Mesendoderm (in vitro differentiated cells): Measurements from ENCODE around the gene RBBP5.

ENCODE experiments used
- DNase-seq: peaks from one replicate; pipeline ENCODE4 v3.0.0; 2013
- H2AK5ac ChIP-seq: 2 replicates; pipeline ENCODE4 v1.6.1; 2013; ENCODE audit warnings: low read length, inconsistent platforms
- H2BK120ac ChIP-seq: 2 replicates; pipeline ENCODE4 v1.6.1; 2013; ENCODE audit warnings: low read depth, mild to moderate bottlenecking, low read length, moderate library complexity, mixed read lengths
- H2BK15ac ChIP-seq: replicated peaks from 2 replicates; pipeline ENCODE4 v1.6.1; 2013; ENCODE audit warnings: low read depth, mild to moderate bottlenecking, moderate library complexity
- H2BK5ac ChIP-seq: 2 replicates; pipeline ENCODE4 v1.6.1; 2013; ENCODE audit warnings: low read length, inconsistent platforms
- H3K18ac ChIP-seq: 2 replicates; pipeline ENCODE4 v1.6.1; 2013; ENCODE audit warnings: mild to moderate bottlenecking, low read length, mixed read lengths
- H3K23ac ChIP-seq: one replicate; pipeline ENCODE4 v1.6.1; 2013; ENCODE audit warnings: low read length
- H3K27ac ChIP-seq: 2 replicates; pipeline ENCODE4 v1.5.1; 2013; ENCODE audit warnings: low read depth, mild to moderate bottlenecking, inconsistent platforms, low read length, moderate library complexity
- H3K27me3 ChIP-seq: 2 replicates; pipeline ENCODE4 v1.6.1; 2013; ENCODE audit warnings: low read length, control low read depth, mild to moderate bottlenecking, inconsistent platforms; ENCODE audit not compliant: insufficient read depth, poor library complexity
- H3K36me3 ChIP-seq: 2 replicates; pipeline ENCODE4 v1.6.1; 2013; ENCODE audit warnings: low read length, inconsistent platforms; ENCODE audit not compliant: control insufficient read depth, insufficient read depth
- H3K4ac ChIP-seq: one replicate; pipeline ENCODE4 v1.6.1; 2013; ENCODE audit warnings: low read depth, mild to moderate bottlenecking, low read length, moderate library complexity
- H3K4me1 ChIP-seq: 2 replicates; pipeline ENCODE4 v1.6.1; 2013; ENCODE audit warnings: low read depth, low read length, inconsistent platforms; ENCODE audit not compliant: control insufficient read depth
- H3K4me2 ChIP-seq: 2 replicates; pipeline ENCODE4 v1.6.1; 2013; ENCODE audit warnings: low read length
- H3K4me3 ChIP-seq: 2 replicates; pipeline ENCODE4 v1.5.1; 2013; ENCODE audit warnings: mild to moderate bottlenecking, low read length
- H3K56ac ChIP-seq: one replicate; pipeline ENCODE4 v1.6.1; 2013; ENCODE audit warnings: low read length
- H3K79me1 ChIP-seq: 2 replicates; pipeline ENCODE4 v1.6.1; 2013; ENCODE audit warnings: low read length, inconsistent platforms
- H3K79me2 ChIP-seq: 2 replicates; pipeline ENCODE4 v1.6.1; 2013; ENCODE audit warnings: mild to moderate bottlenecking, low read length; ENCODE audit not compliant: control insufficient read depth, insufficient read depth
- H3K9ac ChIP-seq: 2 replicates; pipeline ENCODE4 v1.6.1; 2013; ENCODE audit warnings: low read length, inconsistent platforms
- H4K5ac ChIP-seq: one replicate; pipeline ENCODE4 v1.6.1; 2013; ENCODE audit warnings: low read length
- H4K8ac ChIP-seq: one replicate; pipeline ENCODE4 v1.6.1; 2013; ENCODE audit warnings: low read depth, mild to moderate bottlenecking, control low read depth, low read length, moderate library complexity
- WGBS: extraction: QIAGEN DNeasy Blood & Tissue Kit; methylation state at CpG from one replicate; pipeline ENCODE4 v1.1.7; 2013; ENCODE audit warnings: low lambda C conversion rate, missing lambda C conversion rate; ENCODE audit not compliant: insufficient coverage; ENCODE audit errors: extremely low coverage; 5-methylcytosine and 5-hydroxymethylcytosine counted together

The RBBP5 gene

DNA sequence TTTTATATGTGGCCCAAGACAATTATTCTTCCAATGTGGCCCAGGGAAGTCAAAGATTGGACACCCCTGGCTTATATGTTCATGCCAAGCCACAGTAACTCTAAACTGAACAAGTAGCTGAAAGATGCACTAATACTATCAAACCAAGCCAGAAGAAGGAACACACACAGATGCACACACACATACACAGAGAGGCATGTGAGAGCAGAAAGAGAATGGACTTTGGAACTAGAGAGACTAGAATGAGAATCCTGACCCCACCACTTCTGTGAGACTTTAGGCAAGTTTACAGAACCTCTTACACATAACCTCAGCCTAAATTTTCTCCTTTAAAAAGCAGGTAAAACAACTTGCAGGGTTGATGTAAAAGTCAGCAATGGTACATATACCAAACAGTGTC is 26.4 kb downstream of the RBBP5 start:
- DNase-seq = no peak
- Histone ChIP-seq H4K8ac (no peak overlapping the region), H3K79me1 (no peaks in the 10 kb centered on the region), H2BK15ac (no peak overlapping the region), H2BK5ac (no peak overlapping the region), H3K56ac (no peak overlapping the region), H3K9ac (no peak overlapping the region), H3K79me2 (no peaks in the 10 kb centered on the region), H3K4me3 (no peak overlapping the region), H3K4me1 (no peaks in the 10 kb centered on the region), H3K18ac (no peak overlapping the region), H4K5ac (no peak overlapping the region), H3K27ac (no peak overlapping the region), H3K27me3 (no peaks in the 10 kb centered on the region), H2AK5ac (no peak overlapping the region), H3K4ac (no peak overlapping the region), H3K4me2 (no peak overlapping the region), H3K36me3 (peaks cover 6% of the 10 kb centered on the region), H2BK120ac (no peak overlapping the region), H3K23ac (no peak overlapping the region)

GRCh38 chr1:205091043-205091740 is 30.6 kb downstream of the RBBP5 start:
- H3K9ac ChIP-seq = no peak overlapping the region
- no peak overlapping the region for H2BK15ac ChIP-seq
- no peak overlapping the region for H2BK5ac ChIP-seq
- no peaks in the 10 kb centered on the region for H3K27me3 ChIP-seq
- no peak overlapping the region for H3K18ac ChIP-seq
- H3K4me3 ChIP-seq = no peak overlapping the region
- H3K79me1 ChIP-seq = no peaks in the 10 kb centered on the region
- no peak for DNase-seq
- no peak overlapping the region for H3K4ac ChIP-seq
- no peak overlapping the region for H3K27ac ChIP-seq
- H2AK5ac ChIP-seq = no peak overlapping the region
- H3K56ac ChIP-seq = no peak overlapping the region
- H4K8ac ChIP-seq = no peak overlapping the region
- H3K4me2 ChIP-seq = no peak overlapping the region
- WGBS = no CpG with 5 or more reads among the region's 4 CpGs
- no peak overlapping the region for H3K23ac ChIP-seq
- no peak overlapping the region for H2BK120ac ChIP-seq
- H3K36me3 ChIP-seq = peaks cover 2% of the 10 kb centered on the region
- no peak overlapping the region for H4K5ac ChIP-seq
- no peaks in the 10 kb centered on the region for H3K79me2 ChIP-seq
- no peaks in the 10 kb centered on the region for H3K4me1 ChIP-seq

- WGBS = no CpG with 5 or more reads among the region's 3 CpGs
- Histone ChIP-seq H2AK5ac (no peak overlapping the region), H3K27me3 (no peaks in the 10 kb centered on the region), H3K79me1 (no peaks in the 10 kb centered on the region), H4K5ac (no peak overlapping the region), H4K8ac (no peak overlapping the region), H3K23ac (no peak overlapping the region), H3K4me3 (no peak overlapping the region), H3K56ac (no peak overlapping the region), H3K4me2 (no peak overlapping the region), H2BK120ac (no peak overlapping the region), H3K9ac (no peak overlapping the region), H3K36me3 (peaks cover 3% of the 10 kb centered on the region), H2BK15ac (no peak overlapping the region), H2BK5ac (no peak overlapping the region), H3K4me1 (no peaks in the 10 kb centered on the region), H3K4ac (no peak overlapping the region), H3K27ac (no peak overlapping the region), H3K79me2 (no peaks in the 10 kb centered on the region), H3K18ac (no peak overlapping the region)
- no peak for DNase-seq
Observed at GRCh38 chr1:205088341-205088740, 33.4 kb downstream of the RBBP5 start.

- DNase-seq = no peak
- no CpG with 5 or more reads among the region's 2 CpGs for WGBS
- Histone ChIP-seq H2AK5ac (no peak within 1 kb of the TSS), H3K4me2 (no peak within 1 kb of the TSS), H3K4me1 (no peaks in the 10 kb centered on the region), H3K4ac (no peak within 1 kb of the TSS), H3K27me3 (no peaks in the 10 kb centered on the region), H3K18ac (no peak within 1 kb of the TSS), H3K36me3 (peaks cover 3% of the 10 kb centered on the region), H3K79me2 (no peaks in the 10 kb centered on the region), H3K9ac (no peak within 1 kb of the TSS), H3K23ac (no peak within 1 kb of the TSS), H3K27ac (no peak within 1 kb of the TSS), H4K8ac (no peak within 1 kb of the TSS), H3K4me3 (no peak within 1 kb of the TSS), H2BK120ac (no peak within 1 kb of the TSS), H4K5ac (no peak within 1 kb of the TSS), H2BK5ac (no peak within 1 kb of the TSS), H3K56ac (no peak within 1 kb of the TSS), H3K79me1 (no peaks in the 10 kb centered on the region), H2BK15ac (no peak within 1 kb of the TSS)
Observed at GRCh38 chr1:205084360-205084759, 37.4 kb downstream of the RBBP5 start, which contains the start of gene TMEM81. TSS of gene TMEM81 (minus strand) at chr1:205084460. CDS start at chr1:205084320, 140 bp downstream.

DNA sequence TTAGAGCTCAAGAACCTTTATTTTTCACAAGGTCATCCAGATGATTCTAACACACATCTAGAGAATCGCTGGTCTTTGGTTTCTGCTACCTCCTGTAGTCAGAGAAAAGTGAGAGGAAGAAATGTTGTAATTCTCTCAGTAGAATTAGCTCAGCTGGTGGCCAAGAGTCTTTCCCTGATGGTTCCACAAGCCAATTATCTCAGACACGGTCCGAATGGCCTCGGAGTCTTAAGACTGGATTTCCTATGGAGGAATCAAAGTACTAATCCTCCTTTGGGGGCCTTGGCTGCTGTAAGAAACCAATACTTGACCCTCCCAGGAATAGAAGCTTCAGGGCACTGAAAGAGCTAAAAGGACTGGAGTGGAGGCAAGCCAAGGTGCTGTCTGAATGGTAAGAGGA is 39.3 kb downstream of the RBBP5 start:
- Histone ChIP-seq H3K23ac (no peak overlapping the region), H3K27me3 (no peaks in the 10 kb centered on the region), H3K4me3 (no peak overlapping the region), H2AK5ac (no peak overlapping the region), H3K36me3 (peaks cover 3% of the 10 kb centered on the region), H3K79me2 (no peaks in the 10 kb centered on the region), H3K4me1 (no peaks in the 10 kb centered on the region), H3K79me1 (no peaks in the 10 kb centered on the region), H3K56ac (no peak overlapping the region), H3K18ac (no peak overlapping the region), H4K8ac (no peak overlapping the region), H3K4me2 (no peak overlapping the region), H2BK5ac (no peak overlapping the region), H3K4ac (no peak overlapping the region), H3K27ac (no peak overlapping the region), H4K5ac (no peak overlapping the region), H3K9ac (no peak overlapping the region), H2BK120ac (no peak overlapping the region), H2BK15ac (no peak overlapping the region)
- DNase-seq = no peak
- no CpG with 5 or more reads among the region's 4 CpGs for WGBS

GRCh38 chr1:205077934-205078311 is 43.9 kb downstream of the RBBP5 start:
- no peak overlapping the region for H3K4ac ChIP-seq
- no peak overlapping the region for H2BK120ac ChIP-seq
- no peak overlapping the region for H2AK5ac ChIP-seq
- WGBS = no CpG with 5 or more reads among the region's 1 CpG
- H3K4me3 ChIP-seq = no peak overlapping the region
- no peaks in the 10 kb centered on the region for H3K4me1 ChIP-seq
- no peak overlapping the region for H3K56ac ChIP-seq
- no peak overlapping the region for H3K23ac ChIP-seq
- H3K27ac ChIP-seq = no peak overlapping the region
- no peaks in the 10 kb centered on the region for H3K79me1 ChIP-seq
- H4K8ac ChIP-seq = no peak overlapping the region
- no peak overlapping the region for H3K9ac ChIP-seq
- H3K79me2 ChIP-seq = no peaks in the 10 kb centered on the region
- H2BK15ac ChIP-seq = no peak overlapping the region
- DNase-seq = no peak
- H2BK5ac ChIP-seq = no peak overlapping the region
- H3K4me2 ChIP-seq = no peak overlapping the region
- no peaks in the 10 kb centered on the region for H3K36me3 ChIP-seq
- H3K27me3 ChIP-seq = no peaks in the 10 kb centered on the region
- H3K18ac ChIP-seq = no peak overlapping the region
- no peak overlapping the region for H4K5ac ChIP-seq
